Fibroblast of lung (primary cell): ENCODE measurements around the gene SYN1.

ENCODE experiments used
- EZH2 ChIP-seq: IDR thresholded peaks from 2 replicates; pipeline ENCODE4 v1.5.1; 2012; ENCODE audit warnings: low read length, control low read depth, mild to moderate bottlenecking; ENCODE audit errors: missing control alignments
- TF ChIP-seq, protein P1 (sequence below), 2 donors: IDR thresholded peaks in 1 of 2; conservative IDR thresholded peaks in 1 of 2; 1 replicate in 1 of 2; 2 replicates in 1 of 2; pipeline ENCODE4 v1.5.1; 2011 to 2012; ENCODE audit warnings: low read length in 2 of 2, control low read depth in 1 of 2, inconsistent platforms in 1 of 2, low read depth in 1 of 2, mild to moderate bottlenecking in 1 of 2

DNA sequence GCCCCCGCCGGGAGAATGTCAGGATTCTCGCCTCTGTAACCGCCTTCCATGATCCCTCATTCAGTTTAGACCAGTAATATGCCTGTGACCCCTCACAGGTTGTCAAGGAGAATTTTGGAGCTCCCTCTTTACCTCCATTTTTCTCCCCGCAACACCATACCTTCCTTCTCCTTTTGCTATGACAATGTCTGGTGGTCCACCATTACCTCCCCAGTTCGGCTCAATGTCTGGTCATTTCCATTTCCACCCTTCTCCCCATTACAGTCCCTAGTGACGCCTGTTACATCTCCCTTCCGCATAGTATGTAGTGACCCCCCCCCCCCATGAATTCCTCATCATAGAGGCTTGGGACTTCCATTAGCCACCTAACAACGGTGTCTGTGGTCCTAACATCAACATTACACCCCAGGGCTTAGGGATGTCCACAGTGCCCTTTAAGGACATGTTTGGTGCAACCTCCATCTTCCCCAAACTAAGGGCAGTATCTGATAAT, 58.0 kb downstream of the SYN1 start:
- TF ChIP-seq, protein P1, sequence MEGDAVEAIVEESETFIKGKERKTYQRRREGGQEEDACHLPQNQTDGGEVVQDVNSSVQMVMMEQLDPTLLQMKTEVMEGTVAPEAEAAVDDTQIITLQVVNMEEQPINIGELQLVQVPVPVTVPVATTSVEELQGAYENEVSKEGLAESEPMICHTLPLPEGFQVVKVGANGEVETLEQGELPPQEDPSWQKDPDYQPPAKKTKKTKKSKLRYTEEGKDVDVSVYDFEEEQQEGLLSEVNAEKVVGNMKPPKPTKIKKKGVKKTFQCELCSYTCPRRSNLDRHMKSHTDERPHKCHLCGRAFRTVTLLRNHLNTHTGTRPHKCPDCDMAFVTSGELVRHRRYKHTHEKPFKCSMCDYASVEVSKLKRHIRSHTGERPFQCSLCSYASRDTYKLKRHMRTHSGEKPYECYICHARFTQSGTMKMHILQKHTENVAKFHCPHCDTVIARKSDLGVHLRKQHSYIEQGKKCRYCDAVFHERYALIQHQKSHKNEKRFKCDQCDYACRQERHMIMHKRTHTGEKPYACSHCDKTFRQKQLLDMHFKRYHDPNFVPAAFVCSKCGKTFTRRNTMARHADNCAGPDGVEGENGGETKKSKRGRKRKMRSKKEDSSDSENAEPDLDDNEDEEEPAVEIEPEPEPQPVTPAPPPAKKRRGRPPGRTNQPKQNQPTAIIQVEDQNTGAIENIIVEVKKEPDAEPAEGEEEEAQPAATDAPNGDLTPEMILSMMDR (conservative IDR thresholded peaks at IDR 0.05 in 1 of 2, IDR thresholded peaks at IDR 0.05 in 1 of 2; ENCODE audit: low read depth in 1 of 2, low read length in 2 of 2): no peak
- no peak for TF ChIP-seq EZH2
